Fibroblast of upper back skin (primary cell): ENCODE results near the gene ZNG1F.
A peak's percentile ranks its signal among the peaks of the same experiment; 100 is the strongest.
"Not testable (repeated sequence)": the region's sequence is repeated elsewhere in the genome, so short reads cannot be mapped to it uniquely, and the experiment has no call there.

ENCODE experiments used
- DNase-seq: peaks from one replicate; pipeline ENCODE4 v3.0.0-alpha.2; 2013

Gene ZNG1F

DNA sequence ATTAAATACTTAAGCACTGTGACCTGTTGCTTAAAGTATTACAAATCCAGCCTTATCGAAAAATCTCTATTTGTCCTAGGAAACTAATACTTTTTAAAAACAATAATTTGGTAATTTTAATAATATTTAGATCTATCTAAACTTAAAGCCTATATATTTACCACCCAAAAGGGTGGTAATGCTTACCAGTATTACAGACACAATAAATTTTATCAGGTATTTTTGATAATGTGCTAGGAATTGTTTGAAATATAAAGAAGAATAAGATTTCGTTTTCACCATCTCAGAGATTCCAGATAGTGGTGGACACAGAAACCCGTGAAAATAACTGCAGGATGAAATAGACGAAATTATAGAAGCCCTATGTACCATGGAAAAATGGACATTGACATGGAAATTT, 68.4 kb downstream of the ZNG1F start:
- not testable (repeated sequence) for DNase-seq

GRCh38 chr9:41119719-41120118, 69.4 kb downstream of the ZNG1F start:
- not testable (repeated sequence) for DNase-seq

DNA sequence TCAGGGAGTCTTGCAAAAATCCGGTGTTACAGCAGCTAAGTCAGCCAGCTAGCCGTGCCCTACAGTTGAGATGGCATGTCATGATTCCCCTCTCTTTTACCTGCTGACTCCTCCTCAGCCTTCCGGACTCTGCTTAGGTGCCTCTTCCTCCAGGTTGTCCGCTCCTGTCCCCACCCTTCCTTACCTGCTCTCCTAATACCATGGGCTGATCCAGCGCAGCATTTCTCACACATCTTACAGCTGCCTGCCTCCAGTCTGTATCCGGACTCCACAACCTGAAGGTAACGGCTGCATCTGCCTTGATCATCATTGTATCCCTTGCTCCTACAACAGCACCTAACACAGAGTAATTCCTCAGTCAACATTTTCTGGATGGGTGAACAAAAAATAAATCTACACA, 69.8 kb downstream of the ZNG1F start:
- DNase-seq, result not testable (repeated sequence)

DNA sequence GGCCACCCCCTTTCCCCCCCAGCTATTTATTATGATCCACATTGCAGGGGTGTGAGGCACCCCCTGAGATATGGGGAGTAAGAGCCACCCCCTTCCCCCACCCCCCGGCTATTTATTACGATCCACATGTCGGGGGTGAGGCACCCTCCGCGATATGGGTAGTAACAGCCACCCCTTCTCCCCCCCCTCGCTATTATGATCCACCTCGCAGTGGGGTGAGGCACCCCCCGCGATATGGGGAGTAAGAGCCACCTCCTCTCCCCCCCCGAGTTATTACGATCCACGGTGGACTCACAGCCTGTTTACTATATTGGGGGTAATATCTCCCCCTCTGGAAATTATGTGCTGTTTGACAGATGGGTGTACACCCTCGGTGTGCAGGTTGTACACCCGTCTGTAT, 75.8 kb downstream of the ZNG1F start:
- DNase-seq, result not testable (repeated sequence)

DNA sequence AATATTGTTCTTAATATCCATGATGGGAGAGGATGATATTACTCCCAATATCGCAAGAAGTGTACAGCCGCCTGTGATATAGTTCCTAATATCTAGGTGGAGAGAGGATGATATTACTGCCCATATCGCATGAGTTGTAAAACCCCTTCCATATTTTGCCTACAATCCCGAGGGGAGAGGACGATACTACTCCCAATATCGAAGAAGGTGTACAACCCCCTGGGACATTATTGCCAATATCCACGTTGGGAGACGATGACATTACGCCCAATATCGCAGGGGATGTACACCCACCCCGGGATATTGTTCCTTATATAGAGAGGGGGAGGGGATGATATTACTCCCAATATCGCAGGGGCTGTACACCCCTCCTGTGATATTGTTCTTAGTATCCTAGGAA, 77.7 kb downstream of the ZNG1F start:
- DNase-seq, result not testable (repeated sequence)

DNA sequence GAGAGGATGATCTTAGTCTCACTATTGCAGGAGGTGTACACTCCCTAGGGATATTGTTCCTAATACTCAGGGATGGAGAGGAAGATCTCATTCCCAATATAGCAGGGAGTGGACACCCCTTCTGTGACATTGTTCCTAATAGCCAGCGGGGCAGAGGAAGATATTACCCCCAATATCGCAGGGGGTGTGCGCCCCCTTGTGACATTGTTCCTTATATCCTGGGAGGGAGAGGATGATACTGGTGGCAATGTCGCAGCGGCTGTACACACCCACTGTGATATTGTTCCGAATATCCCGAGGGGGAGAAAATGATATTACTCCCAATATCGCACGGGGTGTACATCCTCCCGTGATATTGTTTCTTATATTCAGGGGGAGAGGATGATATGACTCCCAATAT, 78.2 kb downstream of the ZNG1F start:
- DNase-seq, result not testable (repeated sequence)

GRCh38 chr9:41109253-41109652, 79.9 kb downstream of the ZNG1F start:
- DNase-seq, result not testable (repeated sequence)

DNA sequence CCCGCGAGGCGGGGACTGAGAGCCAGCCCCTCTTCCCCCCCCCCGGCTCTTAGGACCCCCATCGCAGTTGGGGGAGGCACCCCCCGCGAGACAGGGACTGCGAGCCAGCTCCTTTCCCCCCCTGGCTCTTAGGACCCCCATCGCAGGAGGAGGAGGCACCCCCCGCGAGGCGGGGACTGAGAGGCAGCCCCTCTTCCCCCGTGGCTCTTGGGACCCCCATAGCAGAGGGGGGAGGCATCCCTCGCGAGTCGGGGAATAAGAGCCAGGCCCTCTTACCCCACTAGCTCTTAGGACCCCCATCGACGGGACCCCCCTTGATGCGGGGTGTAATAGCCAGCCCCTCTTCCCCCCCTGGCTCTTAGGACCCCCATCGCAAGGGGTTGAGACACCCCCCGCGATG, 80.3 kb downstream of the ZNG1F start:
- DNase-seq, result not testable (repeated sequence)

DNA sequence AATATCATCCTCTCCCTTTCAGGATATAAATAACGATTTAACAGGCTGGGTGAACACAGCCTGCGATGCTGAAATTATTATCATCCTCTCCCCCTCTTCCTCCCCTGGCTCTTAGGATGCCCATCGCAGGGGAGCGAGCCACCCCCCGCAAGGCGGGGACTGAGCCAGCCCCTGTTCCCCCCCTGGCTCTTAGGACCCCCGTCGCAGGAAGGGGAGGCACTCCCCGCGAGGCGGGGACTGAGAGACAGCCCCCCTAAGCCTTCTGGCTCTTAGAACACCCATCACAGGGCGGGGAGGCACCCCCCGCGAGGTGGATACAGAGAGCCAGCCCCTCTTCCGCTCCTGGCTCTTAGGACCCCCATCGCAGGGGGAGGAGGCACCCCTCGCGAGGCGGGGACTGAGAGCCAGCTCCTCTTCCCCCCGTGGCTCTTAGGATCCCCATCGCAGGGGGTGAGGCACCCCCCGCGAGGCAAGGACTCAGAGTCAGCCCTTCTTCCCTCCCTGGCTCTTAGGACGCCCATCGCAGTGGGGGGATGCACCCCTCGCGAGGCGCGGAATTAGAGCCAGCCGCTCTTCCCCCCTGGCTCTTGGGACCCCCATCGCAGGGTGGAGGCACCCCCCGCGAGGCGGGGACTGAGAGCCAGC, 82.5 kb downstream of the ZNG1F start:
- DNase-seq, result not testable (repeated sequence)

DNA sequence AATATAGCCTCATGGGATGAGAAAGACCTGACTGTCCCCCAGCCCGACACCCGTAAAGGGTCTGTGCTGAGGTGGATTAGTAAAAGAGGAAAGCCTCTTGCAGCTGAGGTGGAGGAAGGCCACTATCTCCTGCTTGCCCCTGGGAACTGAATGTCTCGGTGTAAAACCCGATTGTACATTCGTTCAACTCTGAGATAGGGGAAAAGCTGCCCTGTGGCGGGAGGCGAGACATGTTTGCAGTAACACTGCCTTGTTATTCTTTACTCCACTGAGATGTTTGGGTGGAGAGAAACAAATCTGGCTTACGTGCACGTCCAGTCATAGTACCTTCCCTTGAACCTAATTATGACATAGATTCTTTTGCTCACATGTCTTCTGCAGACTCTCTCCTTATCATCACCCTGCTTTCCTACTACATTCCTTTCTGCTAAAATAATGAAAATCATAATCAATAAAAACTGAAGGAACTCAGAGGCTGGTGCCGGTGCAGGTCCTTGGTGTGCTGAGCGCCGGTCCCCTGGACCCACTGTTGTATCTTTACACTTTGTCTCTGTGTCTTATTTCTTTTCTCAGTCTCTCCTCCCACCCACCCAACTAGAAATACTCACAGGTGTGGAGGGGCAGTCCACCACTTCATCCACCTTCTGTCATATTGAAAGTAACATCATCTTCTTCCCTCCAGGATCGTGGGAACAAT, 83.4 kb downstream of the ZNG1F start:
- not testable (repeated sequence) for DNase-seq

DNA sequence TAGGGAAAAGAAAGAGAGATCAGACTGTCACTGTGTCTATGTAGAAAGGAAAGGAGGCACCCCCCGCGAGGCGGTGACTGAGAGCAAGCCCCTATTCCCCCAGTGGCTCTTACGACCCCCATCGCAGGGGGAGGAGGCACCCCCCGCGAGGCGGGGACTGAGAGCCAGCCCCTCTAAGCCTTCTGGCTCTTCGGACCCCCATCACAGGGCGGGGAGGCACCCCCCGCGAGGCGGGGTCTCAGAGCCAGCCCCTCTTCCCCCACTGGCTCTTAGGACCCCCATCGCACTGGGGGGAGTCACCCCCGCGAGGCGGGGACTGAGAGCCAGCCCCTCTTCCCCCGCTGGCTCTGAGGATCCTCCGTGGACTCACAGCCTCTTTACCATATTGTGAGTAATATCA, 84.6 kb downstream of the ZNG1F start:
- DNase-seq, result not testable (repeated sequence)

DNA sequence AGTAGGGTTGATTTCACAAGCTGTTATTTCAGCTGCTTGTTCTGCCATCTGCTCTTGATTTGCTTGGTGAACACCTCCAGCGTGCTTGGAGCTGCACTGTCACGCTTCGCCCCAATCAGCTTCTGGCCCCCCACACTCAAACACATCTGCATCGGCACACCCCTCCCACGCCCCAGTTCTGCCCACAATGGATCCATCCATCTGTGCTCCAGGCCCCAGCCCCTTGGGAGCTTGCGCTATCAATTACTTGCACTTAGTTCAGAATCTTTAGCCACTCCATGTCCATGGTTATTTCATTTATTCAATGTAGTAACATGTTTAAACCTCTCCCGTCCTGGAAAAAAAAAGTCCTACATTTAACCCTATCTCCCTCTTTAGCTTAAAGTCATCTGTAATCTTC, 88.6 kb downstream of the ZNG1F start:
- peak; percentile 4 for DNase-seq

- peak; percentile 46 for DNase-seq
Measured at GRCh38 chr9:41098759-41099158, 90.4 kb downstream of the ZNG1F start.

DNA sequence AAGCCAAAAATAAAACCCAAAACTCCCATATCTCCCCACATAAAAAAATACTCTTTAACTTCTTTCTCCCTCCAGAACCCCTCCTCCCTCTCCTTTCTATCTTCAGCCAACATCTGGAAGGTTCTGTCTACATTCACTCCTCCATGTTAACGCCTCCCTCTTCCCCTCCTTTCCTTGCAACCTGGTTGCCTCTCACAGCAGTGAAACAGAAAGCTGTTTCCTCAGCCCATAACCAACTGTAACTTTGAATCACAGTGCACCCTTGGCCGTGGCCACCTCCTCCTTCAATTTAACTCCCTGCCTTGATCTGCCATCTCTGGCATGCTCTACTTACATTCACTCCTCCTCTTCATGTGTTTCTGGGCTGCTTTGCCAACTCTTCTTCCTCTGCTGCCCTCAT, 94.1 kb downstream of the ZNG1F start:
- DNase-seq, result not testable (repeated sequence)

GRCh38 chr9:41094010-41094773, 94.9 kb downstream of the ZNG1F start:
- DNase-seq, result not testable (repeated sequence)

GRCh38 chr9:41090922-41091321, 98.2 kb downstream of the ZNG1F start:
- not testable (repeated sequence) for DNase-seq

- not testable (repeated sequence) for DNase-seq
Measured at GRCh38 chr9:41090386-41090785, 98.7 kb downstream of the ZNG1F start.

GRCh38 chr9:41088450-41089059, 100.6 kb downstream of the ZNG1F start:
- DNase-seq, result not testable (repeated sequence)

GRCh38 chr9:41087929-41088328, 101.2 kb downstream of the ZNG1F start:
- not testable (repeated sequence) for DNase-seq

DNA sequence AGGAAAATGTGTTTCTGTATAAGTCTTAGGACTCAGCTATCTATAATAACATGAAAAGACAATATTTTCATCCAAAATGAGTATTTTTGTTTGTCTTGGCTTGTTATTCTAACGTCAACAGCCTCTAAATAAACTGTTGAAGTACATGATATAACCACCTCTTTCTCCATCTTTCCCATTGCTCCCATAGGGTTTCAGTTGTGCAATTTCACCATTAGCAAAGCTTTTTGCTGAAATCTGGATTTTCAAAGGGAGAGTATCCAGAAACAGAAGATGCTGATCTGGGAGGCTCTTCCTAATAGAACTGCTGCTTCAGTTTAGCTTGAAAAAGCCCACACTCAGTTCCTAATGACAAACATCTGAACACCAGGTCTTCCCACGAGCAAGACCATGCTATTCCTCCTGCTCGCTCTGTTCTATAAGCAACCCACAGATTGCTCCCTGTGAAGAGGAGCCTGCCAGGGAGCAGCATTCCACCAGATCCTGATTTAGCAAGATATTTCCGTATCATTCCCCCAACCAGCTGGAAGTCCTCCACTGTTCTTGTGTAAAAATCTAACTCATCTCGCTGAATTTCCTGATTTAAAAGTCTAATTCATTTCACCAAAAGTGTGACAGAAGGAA, 101.8 kb downstream of the ZNG1F start:
- DNase-seq, result peak; percentile 55

GRCh38 chr9:41086685-41087084, 102.4 kb downstream of the ZNG1F start:
- DNase-seq, result not testable (repeated sequence)

- not testable (repeated sequence) for DNase-seq
Measured at GRCh38 chr9:41086215-41086614, 102.9 kb downstream of the ZNG1F start.

- DNase-seq, result not testable (repeated sequence)
Measured at GRCh38 chr9:41082358-41082757, 106.8 kb downstream of the ZNG1F start.
